SW480 (cell line): Measurements from ENCODE around the gene SLC47A1.
"Not testable (repeated sequence)": the region's sequence is repeated elsewhere in the genome, so short reads cannot be mapped to it uniquely, and the experiment has no call there.

ENCODE experiments used
- DNase-seq: peaks from one replicate; pipeline ENCODE4 v3.0.0-alpha.2; 2016; ENCODE audit warnings: low spot score

Gene SLC47A1, protein sequence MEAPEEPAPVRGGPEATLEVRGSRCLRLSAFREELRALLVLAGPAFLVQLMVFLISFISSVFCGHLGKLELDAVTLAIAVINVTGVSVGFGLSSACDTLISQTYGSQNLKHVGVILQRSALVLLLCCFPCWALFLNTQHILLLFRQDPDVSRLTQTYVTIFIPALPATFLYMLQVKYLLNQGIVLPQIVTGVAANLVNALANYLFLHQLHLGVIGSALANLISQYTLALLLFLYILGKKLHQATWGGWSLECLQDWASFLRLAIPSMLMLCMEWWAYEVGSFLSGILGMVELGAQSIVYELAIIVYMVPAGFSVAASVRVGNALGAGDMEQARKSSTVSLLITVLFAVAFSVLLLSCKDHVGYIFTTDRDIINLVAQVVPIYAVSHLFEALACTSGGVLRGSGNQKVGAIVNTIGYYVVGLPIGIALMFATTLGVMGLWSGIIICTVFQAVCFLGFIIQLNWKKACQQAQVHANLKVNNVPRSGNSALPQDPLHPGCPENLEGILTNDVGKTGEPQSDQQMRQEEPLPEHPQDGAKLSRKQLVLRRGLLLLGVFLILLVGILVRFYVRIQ

DNA sequence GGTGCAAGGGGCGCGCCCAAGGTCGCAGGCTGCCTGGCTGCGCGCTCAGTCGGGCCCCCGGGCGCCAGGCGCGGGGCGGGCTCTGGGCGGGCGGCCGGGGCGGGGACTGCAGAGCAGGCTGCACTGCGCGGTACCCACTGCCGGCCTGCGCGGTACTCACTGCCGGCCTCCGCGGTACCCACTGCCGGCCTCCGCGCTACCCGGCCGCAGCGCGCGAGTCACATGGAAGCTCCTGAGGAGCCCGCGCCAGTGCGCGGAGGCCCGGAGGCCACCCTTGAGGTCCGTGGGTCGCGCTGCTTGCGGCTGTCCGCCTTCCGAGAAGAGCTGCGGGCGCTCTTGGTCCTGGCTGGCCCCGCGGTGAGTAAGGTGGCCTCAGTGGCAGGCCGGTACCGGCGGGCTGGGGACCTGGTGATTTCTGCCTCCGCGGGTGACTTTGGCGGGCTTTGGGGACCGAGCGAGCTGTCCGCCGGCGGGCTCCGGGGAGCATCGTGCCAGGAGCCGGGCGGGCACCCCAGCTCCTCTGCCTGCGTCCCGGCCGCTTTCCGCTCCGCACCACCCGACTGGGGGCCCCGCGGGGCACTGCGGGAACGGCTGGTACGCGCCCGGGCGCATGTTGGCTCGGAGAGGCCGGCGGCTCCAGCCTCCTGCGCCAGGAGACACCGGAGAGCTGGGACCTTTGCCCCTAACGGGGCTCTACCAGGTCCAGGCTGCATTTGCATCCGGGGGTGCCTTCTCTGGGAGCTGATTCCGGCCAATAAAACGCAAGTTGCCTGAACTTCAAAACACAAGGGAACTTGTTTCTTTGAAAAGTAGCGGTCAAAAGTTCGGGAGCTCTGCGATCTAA lies at the start of gene SLC47A1:
Gene SLC47A1 (plus strand): TSS at position 137 of the 844 bp plus-strand sequence. CDS start 86 bp downstream, at position 223.
- peak; percentile 49 for DNase-seq

GRCh38 chr17:19485800-19486340 lies 47.8 kb upstream of the SLC47A1 start:
- no peak for DNase-seq

DNA sequence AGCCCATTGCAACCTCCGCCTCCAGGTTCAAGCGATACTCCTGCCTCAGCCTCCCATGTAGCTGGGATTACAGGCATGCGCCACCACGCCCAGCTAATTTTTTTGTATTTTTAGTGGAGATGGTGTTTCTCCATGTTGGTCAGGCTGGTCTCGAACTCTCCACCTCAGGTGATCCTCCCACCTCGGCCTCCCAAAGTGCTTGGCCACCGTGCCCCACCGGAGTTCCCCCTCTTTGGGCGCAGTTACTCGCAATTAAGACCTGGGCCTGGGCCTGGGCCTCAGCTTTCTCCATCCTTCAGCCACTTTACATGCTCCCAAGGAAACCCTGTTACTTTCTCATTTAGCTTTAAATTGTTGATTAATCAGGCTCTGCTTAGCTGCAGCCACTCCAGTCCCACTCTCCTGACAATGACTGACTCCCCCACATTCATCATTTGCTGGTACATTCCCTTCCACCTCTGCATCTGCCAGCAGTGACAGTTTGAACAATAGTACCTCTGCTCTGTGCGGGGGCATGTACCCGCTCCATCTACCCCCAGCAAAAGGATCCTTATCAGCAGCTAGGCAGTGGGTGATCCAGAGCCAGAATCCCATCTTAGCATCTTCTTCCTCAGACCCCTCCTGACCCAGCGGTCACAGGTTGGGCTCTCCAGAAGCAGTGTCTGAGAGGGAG lies 47.2 kb upstream of the SLC47A1 start:
- DNase-seq = no peak

GRCh38 chr17:19487024-19487600 lies 46.5 kb upstream of the SLC47A1 start:
- no peak for DNase-seq

- no peak for DNase-seq
Observed at GRCh38 chr17:19492141-19492540, 41.5 kb upstream of the SLC47A1 start.

- no peak for DNase-seq
Observed at GRCh38 chr17:19494961-19495806, 38.5 kb upstream of the SLC47A1 start.

GRCh38 chr17:19495828-19496528 lies 37.7 kb upstream of the SLC47A1 start:
- DNase-seq = no peak

DNA sequence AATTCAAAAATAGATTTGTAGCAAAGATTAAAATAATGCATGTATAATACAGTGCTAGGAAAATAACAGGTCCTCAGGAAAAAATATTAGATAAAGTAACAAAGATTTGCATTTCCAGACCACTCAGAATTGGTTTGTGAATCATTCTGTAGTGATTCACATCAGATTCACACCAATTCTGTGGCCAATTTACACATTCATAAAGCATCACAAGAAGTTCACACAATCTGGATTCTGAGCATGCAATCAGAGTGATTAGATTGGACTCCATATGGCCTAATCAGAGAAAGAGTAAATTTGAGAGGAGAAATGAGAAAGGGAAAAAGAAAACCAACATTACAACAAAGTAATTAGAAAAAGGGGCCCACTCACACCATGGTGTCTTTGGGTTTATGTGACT lies 36.0 kb upstream of the SLC47A1 start:
- no peak for DNase-seq

- DNase-seq = no peak
Observed at GRCh38 chr17:19501219-19501618, 32.4 kb upstream of the SLC47A1 start.

DNA sequence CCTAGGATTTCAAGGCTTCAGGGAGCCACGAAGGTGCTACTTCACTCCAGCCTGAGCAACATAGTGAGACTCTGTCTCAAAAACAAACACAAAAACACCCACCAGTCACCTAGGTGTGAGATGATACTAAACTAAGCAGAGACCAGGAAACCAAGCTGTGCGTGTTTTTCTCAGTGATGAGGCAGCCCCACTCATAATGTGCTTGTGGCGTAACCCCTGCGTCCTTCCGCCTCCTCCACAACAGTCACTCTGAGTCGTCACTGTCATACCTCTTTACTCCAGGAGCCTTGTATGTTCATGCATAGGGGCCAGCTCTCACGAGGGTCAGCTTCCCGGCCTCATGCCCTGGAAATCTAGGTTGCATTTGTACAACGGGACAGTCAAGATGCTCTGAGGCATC lies 31.1 kb upstream of the SLC47A1 start:
- no peak for DNase-seq

GRCh38 chr17:19505561-19505960 lies 28.1 kb upstream of the SLC47A1 start:
- not testable (repeated sequence) for DNase-seq

DNA sequence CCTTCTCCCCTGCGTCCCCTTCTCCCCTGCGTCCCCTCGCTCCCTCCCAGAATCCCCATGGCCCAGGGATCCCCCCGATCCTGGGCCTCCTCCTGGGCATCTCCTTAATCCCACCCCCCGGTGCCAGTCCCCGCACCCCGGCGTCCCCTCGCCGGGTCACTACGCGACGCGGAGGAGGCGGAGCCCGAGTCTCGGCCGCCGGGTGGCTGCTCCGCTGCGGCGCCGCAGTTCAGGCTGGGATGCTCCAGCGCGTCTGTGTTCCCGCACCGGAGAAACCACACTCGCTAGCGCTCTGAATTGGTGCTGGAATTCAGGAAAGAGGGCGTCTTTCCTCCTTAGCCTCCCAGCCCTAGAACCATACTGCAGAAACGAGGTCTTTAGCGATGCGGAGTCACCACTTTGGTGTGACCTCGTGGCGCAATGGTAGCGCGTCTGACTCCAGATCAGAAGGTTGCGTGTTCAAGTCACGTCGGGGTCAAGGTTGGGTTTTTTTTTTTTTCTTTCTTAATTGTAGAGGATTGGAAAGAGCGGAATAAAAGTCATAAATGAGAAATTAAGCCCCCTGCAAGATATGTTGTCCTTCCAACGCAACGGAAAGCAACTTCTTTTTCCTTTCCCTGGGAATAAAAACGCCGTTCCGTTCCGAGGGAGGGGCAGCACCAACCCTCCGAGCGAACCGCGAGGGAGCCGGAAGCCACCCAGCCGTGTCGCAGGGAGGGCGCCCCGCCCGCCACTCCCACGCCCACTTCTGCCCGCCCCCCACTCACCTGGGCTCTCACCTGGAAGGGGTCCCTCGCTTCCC lies 25.7 kb upstream of the SLC47A1 start:
- peak; percentile 90 for DNase-seq

DNA sequence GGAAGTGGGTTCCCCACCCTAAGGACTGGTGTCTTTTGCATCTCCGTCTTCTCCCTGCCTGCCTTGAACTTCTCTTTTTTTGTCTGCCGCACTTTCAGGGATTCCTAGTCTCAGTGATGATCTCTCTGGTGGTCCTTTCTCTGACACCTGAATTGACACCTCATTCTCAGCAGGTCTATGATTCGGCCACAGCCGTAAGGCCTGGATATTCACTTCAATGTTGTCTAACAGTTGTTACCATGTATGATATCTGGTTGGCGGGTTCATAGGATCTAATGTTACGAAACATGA lies 25.1 kb upstream of the SLC47A1 start:
- DNase-seq = peak; percentile 33

DNA sequence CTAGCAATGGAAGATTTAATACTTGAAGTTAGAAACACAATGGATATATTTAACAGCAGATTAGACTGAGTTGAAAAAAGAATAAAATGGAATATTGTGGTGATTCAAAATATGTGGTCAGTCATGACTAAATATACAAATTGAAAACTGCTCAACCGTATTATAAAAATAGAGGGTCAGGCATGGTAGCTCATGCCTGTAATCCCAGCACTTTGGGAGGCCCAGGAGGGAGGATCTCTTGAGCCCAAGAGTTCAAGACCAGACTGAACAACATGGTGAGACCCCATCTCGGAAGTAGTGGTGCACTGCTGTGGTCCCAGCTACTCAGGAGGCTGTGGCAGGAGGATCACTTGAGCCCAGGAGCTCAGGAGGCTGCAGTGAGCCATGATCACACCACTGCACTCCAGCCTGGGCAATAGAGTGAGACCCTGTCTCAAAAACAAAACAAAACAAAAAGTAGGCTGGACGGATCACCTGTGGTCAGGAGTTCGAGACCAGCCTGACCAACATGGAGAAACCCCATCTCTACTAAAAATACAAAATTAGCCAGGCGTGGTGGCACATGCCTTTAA lies 24.3 kb upstream of the SLC47A1 start:
- DNase-seq = not testable (repeated sequence)

DNA sequence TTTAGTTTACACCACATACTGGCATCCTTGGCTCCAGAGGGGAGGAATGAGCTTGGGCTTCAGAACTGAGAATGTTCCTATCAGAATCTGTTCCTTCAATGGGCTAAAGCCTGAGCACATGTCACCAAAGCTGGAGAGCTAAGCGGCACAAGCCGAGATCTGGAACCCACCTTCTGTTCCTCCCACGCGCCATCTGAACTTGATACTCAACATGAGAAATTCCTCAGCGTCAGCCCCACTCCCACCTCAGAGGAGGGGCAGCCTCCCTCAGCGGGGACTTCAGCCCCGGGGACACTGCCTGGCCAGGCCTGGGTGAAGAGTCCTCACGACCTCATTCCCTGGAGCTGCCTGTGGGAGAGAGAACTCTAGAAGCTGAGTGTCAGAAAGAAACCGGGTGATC lies 22.8 kb upstream of the SLC47A1 start:
- no peak for DNase-seq

- peak; percentile 65 for DNase-seq
Observed at GRCh38 chr17:19513897-19514488, 19.7 kb upstream of the SLC47A1 start.

- DNase-seq = no peak
Observed at GRCh38 chr17:19517699-19518098, 16.0 kb upstream of the SLC47A1 start.
